ENCODE measurements around the gene NLE1.

Gene NLE1

DNA sequence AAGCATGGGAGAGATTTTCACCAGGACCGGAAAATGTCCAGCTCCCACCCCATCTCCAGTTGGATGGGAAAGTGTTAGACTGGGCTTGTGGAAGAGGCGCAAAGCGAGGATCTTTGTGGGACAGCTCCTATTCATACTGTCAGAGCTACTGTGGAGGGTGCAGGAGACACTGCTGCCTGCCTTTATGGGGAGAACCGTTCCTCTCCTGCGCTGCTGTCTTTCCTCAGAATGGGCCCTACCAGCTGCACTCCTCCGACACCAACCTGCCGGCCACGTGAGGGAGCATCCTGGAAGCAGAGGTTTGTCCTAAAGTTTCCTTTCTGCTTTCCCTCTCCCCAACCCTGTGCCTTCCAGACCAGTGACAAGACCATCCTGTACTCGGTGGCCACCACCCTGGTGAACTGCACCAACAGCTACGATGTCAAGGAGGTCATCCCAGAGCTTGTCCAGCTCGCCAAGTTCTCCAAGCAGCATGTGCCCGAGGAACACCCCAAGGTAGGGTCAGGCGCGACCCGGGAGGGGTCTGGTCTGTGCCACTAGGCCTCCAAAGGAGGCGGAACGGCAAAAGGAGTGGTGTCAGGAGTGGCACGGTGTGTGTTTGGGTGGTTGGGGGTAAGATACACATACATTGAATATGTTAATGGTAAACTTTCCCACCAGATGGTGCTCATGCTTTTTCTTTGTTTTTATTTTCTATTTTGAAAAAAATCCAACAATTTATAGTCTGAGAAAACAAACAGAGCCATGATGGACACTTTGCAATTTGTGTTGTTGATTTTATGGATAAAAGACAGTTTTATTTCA lies 29.1 kb upstream of the NLE1 start:
- DNase-seq (ENCODE audit: low read depth), result peak; percentile 11
- TF ChIP-seq, protein P1, sequence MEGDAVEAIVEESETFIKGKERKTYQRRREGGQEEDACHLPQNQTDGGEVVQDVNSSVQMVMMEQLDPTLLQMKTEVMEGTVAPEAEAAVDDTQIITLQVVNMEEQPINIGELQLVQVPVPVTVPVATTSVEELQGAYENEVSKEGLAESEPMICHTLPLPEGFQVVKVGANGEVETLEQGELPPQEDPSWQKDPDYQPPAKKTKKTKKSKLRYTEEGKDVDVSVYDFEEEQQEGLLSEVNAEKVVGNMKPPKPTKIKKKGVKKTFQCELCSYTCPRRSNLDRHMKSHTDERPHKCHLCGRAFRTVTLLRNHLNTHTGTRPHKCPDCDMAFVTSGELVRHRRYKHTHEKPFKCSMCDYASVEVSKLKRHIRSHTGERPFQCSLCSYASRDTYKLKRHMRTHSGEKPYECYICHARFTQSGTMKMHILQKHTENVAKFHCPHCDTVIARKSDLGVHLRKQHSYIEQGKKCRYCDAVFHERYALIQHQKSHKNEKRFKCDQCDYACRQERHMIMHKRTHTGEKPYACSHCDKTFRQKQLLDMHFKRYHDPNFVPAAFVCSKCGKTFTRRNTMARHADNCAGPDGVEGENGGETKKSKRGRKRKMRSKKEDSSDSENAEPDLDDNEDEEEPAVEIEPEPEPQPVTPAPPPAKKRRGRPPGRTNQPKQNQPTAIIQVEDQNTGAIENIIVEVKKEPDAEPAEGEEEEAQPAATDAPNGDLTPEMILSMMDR (IDR thresholded peaks at IDR 0.05; ENCODE audit: insufficient read depth, low read depth, low read length, missing control alignments), result no peak
- H3K4me3 ChIP-seq (ENCODE audit: low read depth, low read length), result no peak overlapping the region

DNA sequence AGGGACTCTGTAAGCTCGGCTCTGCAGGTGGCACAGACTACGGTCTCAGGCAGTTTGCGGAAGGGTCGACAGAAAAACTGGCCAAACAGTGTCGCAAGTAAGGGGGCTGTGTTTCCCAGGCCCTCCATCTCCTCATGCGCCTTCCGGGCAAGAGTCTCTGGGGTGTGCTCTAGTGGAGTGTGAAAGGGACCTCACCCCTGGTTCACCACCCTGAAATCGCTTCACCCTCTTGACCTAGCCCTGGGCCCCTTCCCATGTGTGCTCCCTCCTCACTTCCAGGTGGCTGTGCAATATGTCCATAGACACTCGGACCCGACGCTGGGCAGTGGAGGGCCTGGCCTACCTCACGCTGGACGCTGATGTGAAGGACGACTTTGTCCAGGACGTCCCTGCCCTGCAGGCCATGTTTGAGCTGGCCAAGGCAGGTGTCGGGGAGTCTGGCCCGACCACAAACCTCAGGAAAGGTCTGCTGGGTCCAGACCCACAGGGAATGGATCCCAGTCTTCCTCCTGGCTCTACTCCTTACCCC lies 27.8 kb upstream of the NLE1 start:
- H3K4me3 ChIP-seq (ENCODE audit: low read depth, low read length), result no peak overlapping the region
- TF ChIP-seq, protein P1 (IDR thresholded peaks at IDR 0.05; ENCODE audit: insufficient read depth, low read depth, low read length, missing control alignments), result no peak
- DNase-seq (ENCODE audit: low read depth), result no peak

- H3K4me3 ChIP-seq (ENCODE audit: low read depth, low read length), result no peak overlapping the region
- DNase-seq (ENCODE audit: low read depth), result no peak
- TF ChIP-seq, protein P1 (IDR thresholded peaks at IDR 0.05; ENCODE audit: insufficient read depth, low read depth, low read length, missing control alignments), result no peak
Measured at GRCh38 chr17:35167666-35168065, 25.6 kb upstream of the NLE1 start.

DNA sequence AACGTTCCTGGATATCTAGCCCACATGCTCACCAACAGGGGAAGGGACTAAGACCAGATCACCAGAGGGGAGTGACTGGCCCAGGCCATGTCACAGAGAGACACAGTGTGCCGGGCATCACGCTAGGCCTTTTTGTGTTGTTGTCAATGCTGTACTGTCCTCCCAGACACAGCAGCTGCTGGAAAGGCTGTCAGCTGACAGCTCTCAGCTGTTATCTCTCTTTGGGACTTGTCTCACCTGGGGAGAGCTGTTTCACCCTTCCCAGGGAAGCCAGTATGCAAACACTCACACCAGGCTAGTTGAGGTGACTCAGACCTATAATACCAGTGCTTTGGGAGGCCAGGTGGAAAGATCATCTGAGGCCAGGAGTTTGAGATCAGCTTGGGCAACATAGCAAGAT lies 24.9 kb upstream of the NLE1 start:
- no peak overlapping the region for H3K4me3 ChIP-seq (ENCODE audit: low read depth, low read length)
- no peak for DNase-seq (ENCODE audit: low read depth)
- TF ChIP-seq, protein P1 (IDR thresholded peaks at IDR 0.05; ENCODE audit: insufficient read depth, low read depth, low read length, missing control alignments), result no peak

GRCh38 chr17:35166526-35166925 lies 24.4 kb upstream of the NLE1 start:
- no peak overlapping the region for H3K4me3 ChIP-seq (ENCODE audit: low read depth, low read length)
- TF ChIP-seq, protein P1 (IDR thresholded peaks at IDR 0.05; ENCODE audit: insufficient read depth, low read depth, low read length, missing control alignments), result no peak
- DNase-seq (ENCODE audit: low read depth), result no peak

DNA sequence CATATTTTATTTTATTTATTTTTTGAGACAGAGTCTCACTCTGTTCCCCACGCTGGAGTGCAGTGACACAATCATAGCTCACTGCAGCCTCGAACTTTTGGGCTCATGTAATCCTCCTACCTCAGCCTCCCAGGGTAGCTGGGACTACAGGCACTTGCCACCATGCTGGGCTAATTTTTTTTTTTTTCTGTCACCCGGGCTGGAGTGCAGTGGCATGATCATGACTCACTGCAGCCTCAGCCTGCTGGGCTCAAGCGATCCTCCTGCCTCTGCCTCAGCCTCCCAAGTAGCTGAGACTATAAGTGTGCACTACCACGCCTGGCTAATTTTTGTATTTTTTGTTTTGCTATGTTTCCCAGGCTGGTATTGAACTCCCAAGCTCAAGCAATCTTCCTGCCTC lies 22.6 kb upstream of the NLE1 start:
- H3K4me3 ChIP-seq (ENCODE audit: low read depth, low read length), result no peak overlapping the region
- no peak for DNase-seq (ENCODE audit: low read depth)
- TF ChIP-seq, protein P1 (IDR thresholded peaks at IDR 0.05; ENCODE audit: insufficient read depth, low read depth, low read length, missing control alignments), result no peak

All from GM12865 (cell line).